HCT116 (cell line): Measurements from ENCODE around the gene AVPI1.
A peak's percentile ranks its signal among the peaks of the same experiment; 100 is the strongest.

Experiments used
- CTCF ChIP-seq, 3 experiments: fragments of 200-600 bp in 1 of 3; sonication (generic) in 1 of 3; IDR thresholded peaks in 2 of 3; conservative IDR thresholded peaks in 1 of 3; 2 replicates each; pipeline ENCODE4 v1.5.1; 2012 to 2017; ENCODE audit warnings: low read depth in 2 of 3, low read length in 2 of 3, antibody characterized with exemption in 1 of 3, borderline replicate concordance in 1 of 3, control low read depth in 1 of 3, mild to moderate bottlenecking in 1 of 3, mixed read lengths in 1 of 3, mixed run types in 1 of 3, moderate library complexity in 1 of 3; ENCODE audit not compliant: insufficient read depth in 1 of 3
- POLR2A ChIP-seq: IDR thresholded peaks from 2 replicates; pipeline ENCODE4 v1.7.0; 2011; ENCODE audit warnings: borderline replicate concordance; ENCODE audit not compliant: insufficient read depth, insufficient read length; ENCODE audit errors: extremely low read depth

DNA sequence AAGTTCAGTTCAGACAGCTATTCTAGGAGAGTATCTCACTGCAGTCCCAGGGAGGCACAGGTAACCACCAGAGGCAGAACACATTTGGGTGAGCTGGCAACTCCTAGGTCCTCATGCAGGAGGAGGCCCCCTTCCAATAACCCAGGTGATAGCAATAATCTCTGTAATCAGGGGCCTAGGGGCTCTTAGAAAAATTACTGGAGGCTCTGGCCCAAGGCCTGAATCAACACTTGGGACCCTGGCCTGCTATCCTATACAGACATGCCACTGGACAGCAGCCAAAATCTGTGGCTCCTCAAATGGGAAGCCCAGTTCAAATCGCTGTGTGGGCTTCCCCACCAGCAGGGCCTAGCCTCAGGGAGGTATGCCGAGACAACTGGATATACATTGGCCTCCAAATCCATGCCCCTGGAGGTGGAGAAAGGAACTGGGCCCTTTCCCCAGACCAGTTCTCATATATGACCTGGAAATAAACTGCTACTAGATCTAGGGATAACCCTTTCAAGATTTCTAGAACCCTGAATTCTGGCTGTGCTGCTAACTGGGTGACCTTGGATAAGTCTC, 1.6 kb downstream of the AVPI1 start:
- TF ChIP-seq POLR2A: no peak
- peak in 2 of 3 experiments; percentile 55 to 56; a peak in 4 of 6 replicates for TF ChIP-seq CTCF (IDR thresholded peaks at IDR 0.05 in 2 of 3, conservative IDR thresholded peaks at IDR 0.05 in 1 of 3; ENCODE audit: borderline replicate concordance in 1 of 3, insufficient read depth in 1 of 3, low read depth in 2 of 3, low read length in 2 of 3)
